Skeletal muscle satellite cell (primary cell): ENCODE measurements around the gene PHLPP1.

ENCODE experiments used
- H3K27me3 ChIP-seq: 2 replicates; pipeline ENCODE4 v1.7.0; 2013; ENCODE audit warnings: low read length; ENCODE audit not compliant: control insufficient read depth, insufficient read depth
- H3K36me3 ChIP-seq: 2 replicates; pipeline ENCODE4 v1.7.0; 2013; ENCODE audit warnings: mild to moderate bottlenecking, control low read depth, low read length; ENCODE audit not compliant: insufficient read depth
- H3K4me1 ChIP-seq: 2 replicates; pipeline ENCODE4 v1.7.0; 2013; ENCODE audit warnings: low read length; ENCODE audit not compliant: control insufficient read depth, insufficient read depth
- H3K4me2 ChIP-seq: 2 replicates; pipeline ENCODE4 v1.7.0; 2013; ENCODE audit warnings: mild to moderate bottlenecking, low read length
- H3K4me3 ChIP-seq: 2 replicates; pipeline ENCODE4 v1.7.0; 2013; ENCODE audit warnings: low read length
- H3K9ac ChIP-seq: 2 replicates; pipeline ENCODE4 v1.7.0; 2013; ENCODE audit warnings: mild to moderate bottlenecking, low read depth, low read length, moderate library complexity
- H3K9me3 ChIP-seq: replicated peaks from 2 replicates; pipeline ENCODE4 v1.7.0; 2013; ENCODE audit warnings: mild to moderate bottlenecking, control low read depth, low read length

The PHLPP1 gene

DNA sequence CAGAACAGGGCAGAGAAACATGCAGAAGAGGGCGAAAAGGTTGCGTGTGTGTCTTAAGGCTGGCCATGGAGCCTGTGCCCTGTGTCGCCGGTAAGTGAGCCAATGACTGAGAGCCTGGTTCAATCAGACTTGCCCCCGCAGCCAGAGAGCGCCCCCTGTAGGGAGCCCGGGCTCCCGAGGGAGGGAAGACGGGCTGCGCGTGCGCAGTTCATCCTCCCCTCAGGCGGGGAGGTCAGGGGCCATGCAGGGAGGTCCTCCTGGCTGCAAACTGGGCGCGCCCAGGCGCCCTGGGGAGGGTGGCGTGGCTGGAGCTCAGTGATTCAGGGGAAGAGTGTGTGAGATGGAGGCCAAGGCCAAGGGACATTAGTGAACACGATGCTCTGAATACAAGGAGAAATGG lies 276.6 kb downstream of the PHLPP1 start:
- no peaks in the 10 kb centered on the region for H3K4me1 ChIP-seq
- H3K4me3 ChIP-seq = no peak overlapping the region
- no peaks in the 10 kb centered on the region for H3K36me3 ChIP-seq
- no peaks in the 10 kb centered on the region for H3K9me3 ChIP-seq
- no peak overlapping the region for H3K9ac ChIP-seq
- H3K4me2 ChIP-seq = no peak overlapping the region
- H3K27me3 ChIP-seq = peaks cover 46% of the 10 kb centered on the region

DNA sequence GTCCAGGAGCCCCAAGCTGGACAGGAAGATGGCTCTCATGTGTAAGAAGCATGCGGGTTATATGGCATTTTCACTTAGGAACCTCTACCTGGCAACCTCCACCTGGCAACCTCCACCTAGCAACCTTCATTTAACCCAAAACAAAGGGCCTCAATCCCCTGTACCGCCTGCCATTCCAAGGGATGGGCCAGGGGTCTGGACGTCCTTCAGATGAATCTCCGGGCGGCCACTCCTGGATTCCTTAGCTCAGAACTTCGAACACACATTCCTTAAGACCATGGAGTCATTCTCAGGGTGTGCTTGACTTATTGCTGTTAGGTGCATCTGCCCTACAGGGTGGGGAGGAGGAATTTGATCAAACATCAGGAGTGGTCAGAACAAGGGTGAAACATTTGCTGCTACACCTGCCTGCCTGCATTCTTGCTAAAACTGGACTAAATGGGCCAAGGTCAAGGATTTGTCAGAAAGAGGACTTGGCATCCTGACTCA lies 277.6 kb downstream of the PHLPP1 start:
- peaks cover 49% of the 10 kb centered on the region for H3K27me3 ChIP-seq
- H3K9ac ChIP-seq = no peak overlapping the region
- H3K4me2 ChIP-seq = no peak overlapping the region
- no peaks in the 10 kb centered on the region for H3K36me3 ChIP-seq
- H3K4me3 ChIP-seq = no peak overlapping the region
- no peaks in the 10 kb centered on the region for H3K4me1 ChIP-seq
- no peaks in the 10 kb centered on the region for H3K9me3 ChIP-seq

DNA sequence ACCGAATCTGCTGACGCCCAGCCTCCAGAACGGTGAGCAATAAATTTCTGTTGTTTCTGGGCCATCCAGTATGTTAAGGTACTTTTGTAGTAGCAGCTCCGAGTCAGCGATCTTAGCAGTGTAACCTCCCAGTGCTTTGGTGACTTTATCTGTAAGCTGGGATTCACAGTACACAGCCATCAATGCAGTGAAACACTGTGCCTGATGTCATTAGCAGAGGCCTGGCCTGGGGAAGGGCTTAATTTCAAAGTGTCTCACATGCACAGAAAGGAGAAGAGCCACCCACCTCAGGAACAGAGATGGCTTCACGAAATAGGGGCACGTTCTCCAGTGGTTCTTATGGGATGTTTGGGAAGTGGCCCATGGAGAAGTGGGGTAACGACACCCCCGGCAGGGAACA lies 281.2 kb downstream of the PHLPP1 start:
- H3K36me3 ChIP-seq = no peaks in the 10 kb centered on the region
- peaks cover 4% of the 10 kb centered on the region for H3K4me1 ChIP-seq
- no peaks in the 10 kb centered on the region for H3K9me3 ChIP-seq
- no peak overlapping the region for H3K4me2 ChIP-seq
- no peak overlapping the region for H3K4me3 ChIP-seq
- peaks cover 23% of the 10 kb centered on the region for H3K27me3 ChIP-seq
- no peak overlapping the region for H3K9ac ChIP-seq

DNA sequence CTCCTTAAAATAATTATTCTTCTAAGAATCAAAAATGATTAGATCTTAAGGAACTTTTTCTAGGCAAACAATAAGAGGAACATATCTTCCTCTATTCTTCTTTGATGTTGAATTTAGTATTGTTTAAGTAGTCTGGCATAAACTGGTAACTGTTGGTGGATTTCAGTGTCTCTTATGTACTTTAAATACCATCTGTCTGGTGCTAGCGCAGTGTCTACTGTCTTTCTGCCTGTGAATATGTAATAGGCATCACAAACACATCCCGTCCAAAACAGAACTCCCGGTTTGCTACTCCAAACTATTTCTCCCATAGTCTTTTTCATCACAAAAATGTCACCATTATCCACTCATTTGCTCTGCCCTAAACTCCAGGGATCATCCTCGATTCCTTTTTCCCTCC lies 281.7 kb downstream of the PHLPP1 start:
- H3K9ac ChIP-seq = no peak overlapping the region
- H3K4me3 ChIP-seq = no peak overlapping the region
- no peaks in the 10 kb centered on the region for H3K36me3 ChIP-seq
- no peaks in the 10 kb centered on the region for H3K9me3 ChIP-seq
- H3K27me3 ChIP-seq = peaks cover 23% of the 10 kb centered on the region
- H3K4me1 ChIP-seq = peaks cover 4% of the 10 kb centered on the region
- H3K4me2 ChIP-seq = no peak overlapping the region

DNA sequence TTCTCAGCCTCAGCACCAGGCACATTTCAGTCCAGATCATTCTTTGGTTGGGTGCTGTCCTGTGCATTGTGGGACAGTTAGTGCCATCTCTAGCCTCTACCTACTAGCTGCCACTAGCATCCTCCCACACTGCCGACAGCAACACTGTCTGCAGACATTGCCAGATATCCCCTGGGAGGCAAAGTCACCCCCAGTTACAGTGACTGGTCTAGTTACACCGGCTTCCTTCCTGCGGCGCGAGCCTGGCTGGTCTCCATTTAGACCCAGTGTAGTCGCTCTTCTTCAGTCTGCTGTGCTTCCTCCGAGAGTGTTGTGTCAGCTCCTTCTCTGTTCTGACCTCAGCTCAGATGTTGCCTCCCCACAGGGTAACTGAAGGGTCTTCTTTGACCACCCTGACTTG lies 283.1 kb downstream of the PHLPP1 start:
- H3K4me2 ChIP-seq = no peak overlapping the region
- no peaks in the 10 kb centered on the region for H3K36me3 ChIP-seq
- H3K4me1 ChIP-seq = peaks cover 4% of the 10 kb centered on the region
- H3K9ac ChIP-seq = no peak overlapping the region
- peaks cover 19% of the 10 kb centered on the region for H3K27me3 ChIP-seq
- no peak overlapping the region for H3K4me3 ChIP-seq
- H3K9me3 ChIP-seq = no peaks in the 10 kb centered on the region

DNA sequence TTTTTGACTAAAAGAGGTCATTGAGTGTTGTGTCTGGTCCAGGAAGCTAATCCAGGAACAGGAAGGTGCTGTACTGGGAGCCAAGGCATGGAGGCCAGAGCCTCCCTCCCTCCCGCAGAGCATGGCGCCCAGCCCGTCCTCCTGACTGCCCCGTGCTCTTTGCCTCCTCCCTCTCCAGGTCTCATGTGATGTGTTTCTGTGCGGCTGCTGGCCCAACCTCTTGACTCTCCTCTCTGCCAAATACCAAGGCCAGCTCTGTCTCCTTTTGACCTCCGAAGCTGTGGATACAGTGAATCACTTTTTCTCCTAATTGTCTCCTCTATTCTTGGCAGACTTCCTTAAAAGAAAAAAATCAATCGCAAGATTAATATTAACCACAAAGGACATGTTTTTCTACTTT lies 284.1 kb downstream of the PHLPP1 start:
- Histone ChIP-seq H3K27me3 (peaks cover 12% of the 10 kb centered on the region), H3K4me3 (no peak overlapping the region), H3K36me3 (no peaks in the 10 kb centered on the region), H3K9me3 (no peaks in the 10 kb centered on the region), H3K4me1 (peaks cover 4% of the 10 kb centered on the region), H3K4me2 (no peak overlapping the region), H3K9ac (no peak overlapping the region)

DNA sequence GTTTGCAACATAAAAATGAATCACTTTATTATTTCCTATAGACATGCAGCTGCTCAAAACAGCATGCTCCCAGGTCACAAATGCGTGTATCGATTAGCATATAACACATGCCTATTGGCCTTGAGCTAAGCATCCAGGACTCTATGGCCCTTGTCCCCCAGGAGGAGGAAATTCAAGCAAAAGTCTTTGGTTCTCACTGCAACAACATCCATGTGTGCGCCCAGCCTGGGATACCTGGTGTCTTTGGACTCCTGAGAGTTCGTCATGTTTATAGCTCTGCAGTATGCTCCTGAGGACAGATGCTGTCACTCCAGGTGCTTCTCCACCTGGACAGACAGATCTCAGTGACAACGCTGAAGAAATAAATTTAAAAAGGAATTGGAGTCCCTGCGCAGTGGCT lies 284.6 kb downstream of the PHLPP1 start:
- H3K27me3 ChIP-seq = peaks cover 12% of the 10 kb centered on the region
- peaks cover 4% of the 10 kb centered on the region for H3K4me1 ChIP-seq

DNA sequence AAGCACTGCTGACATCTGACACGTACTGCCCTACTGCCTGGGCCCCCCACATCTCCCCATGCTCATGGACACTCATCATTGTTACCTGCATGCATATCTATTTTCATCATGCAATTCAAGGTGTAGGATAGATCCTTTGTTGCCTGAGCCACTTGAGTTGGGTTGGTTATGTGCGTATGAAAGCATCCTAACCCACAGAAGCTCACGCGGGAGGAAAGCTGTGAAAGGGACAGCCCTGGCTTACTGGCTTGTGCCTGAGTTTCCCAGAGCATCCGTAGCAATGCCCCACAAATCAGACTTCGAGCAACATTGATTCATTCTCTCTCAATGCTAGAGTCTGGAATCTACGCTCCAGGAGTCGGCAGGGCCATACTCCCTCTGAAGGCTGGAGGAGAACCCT lies 285.5 kb downstream of the PHLPP1 start:
- H3K4me2 ChIP-seq = no peak overlapping the region
- H3K4me1 ChIP-seq = peaks cover 4% of the 10 kb centered on the region
- no peaks in the 10 kb centered on the region for H3K36me3 ChIP-seq
- peaks cover 15% of the 10 kb centered on the region for H3K27me3 ChIP-seq
- no peak overlapping the region for H3K4me3 ChIP-seq
- no peaks in the 10 kb centered on the region for H3K9me3 ChIP-seq
- H3K9ac ChIP-seq = no peak overlapping the region

More for the DNA sequence above, 284.6 kb downstream of the PHLPP1 start:
- Histone ChIP-seq H3K4me3 (no peak overlapping the region), H3K4me2 (no peak overlapping the region), H3K9me3 (no peaks in the 10 kb centered on the region), H3K36me3 (no peaks in the 10 kb centered on the region), H3K9ac (no peak overlapping the region)

DNA sequence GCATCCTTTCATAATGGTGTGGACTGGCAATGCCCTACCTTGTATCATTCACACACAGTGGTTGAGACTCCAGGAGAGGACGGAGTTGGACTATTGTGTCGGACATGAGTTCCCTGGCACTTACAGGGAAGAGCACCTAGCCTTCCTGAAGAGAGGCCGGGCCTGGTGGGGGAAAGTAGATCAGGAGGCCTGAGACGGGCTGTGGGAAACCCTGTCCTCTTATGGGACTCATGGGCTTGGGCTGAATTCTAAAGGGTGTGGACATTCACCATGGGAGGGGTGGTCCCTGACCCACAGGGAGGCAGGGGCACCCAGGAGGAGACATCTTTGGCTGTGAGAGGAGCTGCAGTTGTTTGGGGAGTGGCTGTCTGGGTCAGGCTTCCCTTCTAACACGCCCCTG lies 286.5 kb downstream of the PHLPP1 start:
- Histone ChIP-seq H3K36me3 (no peaks in the 10 kb centered on the region), H3K4me3 (no peak overlapping the region), H3K4me2 (no peak overlapping the region), H3K4me1 (peaks cover 4% of the 10 kb centered on the region), H3K9me3 (no peaks in the 10 kb centered on the region), H3K9ac (no peak overlapping the region), H3K27me3 (peaks cover 16% of the 10 kb centered on the region)

DNA sequence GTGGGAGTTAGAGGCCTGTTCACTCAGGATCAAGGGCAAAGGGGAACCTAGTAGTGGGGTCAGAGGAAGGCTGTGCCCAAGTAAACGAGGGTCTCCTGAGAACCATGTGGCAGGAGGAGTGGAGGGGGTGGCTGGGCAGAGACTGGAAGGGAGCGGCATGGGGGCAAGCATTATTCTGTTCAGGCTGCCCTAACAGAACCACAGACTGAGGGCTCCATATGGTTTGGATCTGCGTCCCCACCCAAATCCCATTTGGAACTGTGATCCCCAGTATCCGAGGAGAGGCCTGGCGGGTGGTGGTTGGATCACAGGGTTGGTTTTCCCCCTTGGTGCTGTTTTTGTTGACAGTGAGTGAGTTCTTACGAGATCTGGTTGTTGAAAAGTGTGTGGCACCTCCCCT lies 287.0 kb downstream of the PHLPP1 start:
- Histone ChIP-seq H3K4me1 (peaks cover 4% of the 10 kb centered on the region), H3K4me3 (no peak overlapping the region), H3K27me3 (peaks cover 17% of the 10 kb centered on the region), H3K4me2 (no peak overlapping the region), H3K36me3 (no peaks in the 10 kb centered on the region), H3K9me3 (no peaks in the 10 kb centered on the region), H3K9ac (no peak overlapping the region)

DNA sequence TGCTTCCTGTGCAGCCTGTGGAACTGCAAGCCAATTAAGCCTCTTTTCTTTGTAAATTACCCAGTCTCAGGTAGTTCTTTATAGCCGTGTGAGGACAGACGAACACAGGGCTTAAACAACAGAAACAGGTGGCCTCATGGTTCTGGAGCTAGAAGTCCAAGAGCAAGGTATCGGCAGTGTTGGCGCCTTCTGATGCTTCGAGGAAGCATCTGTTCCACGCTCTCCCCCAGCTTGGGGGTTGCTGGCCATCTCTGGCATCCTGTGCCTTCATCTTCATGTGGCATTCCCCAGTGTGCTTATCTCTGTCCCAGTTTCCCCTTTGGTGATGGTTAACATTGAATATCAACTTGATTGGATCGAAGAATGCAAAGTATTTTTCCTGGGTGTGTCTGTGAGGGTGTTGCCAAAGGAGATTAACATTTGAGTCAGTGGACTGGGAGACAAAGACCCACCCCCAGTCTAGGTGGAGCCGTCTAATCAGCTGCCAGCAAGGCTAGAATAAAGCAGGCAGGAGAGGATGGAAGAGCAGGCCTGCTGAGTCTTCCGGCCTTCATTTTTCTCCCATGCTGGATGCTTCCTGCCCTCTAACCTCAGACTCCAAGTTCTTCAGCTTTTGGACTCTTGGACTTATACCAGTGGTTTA lies 287.6 kb downstream of the PHLPP1 start:
- Histone ChIP-seq H3K4me2 (no peak overlapping the region), H3K27me3 (peaks cover 17% of the 10 kb centered on the region), H3K4me1 (peaks cover 4% of the 10 kb centered on the region), H3K9me3 (no peaks in the 10 kb centered on the region), H3K36me3 (no peaks in the 10 kb centered on the region), H3K9ac (no peak overlapping the region), H3K4me3 (no peak overlapping the region)

DNA sequence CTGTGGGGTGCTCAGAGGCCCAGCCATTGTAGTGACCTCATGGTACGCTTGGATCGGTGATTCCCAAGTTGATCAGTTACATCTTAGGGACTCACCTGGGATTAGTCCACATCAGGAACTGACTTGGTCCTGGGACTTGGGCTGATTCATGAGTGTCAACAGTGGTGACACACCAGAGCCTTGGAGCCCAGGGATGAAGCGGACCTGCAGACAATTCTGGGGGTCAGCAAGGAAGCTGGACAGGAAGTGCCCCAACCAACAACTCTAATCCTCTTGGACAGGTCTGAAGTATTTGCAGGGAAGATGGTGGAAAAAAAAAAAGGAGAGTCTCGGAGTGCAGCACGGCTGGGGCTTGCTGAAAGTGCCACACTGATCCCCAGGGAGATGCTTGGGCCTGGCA lies 288.6 kb downstream of the PHLPP1 start:
- Histone ChIP-seq H3K27me3 (peaks cover 17% of the 10 kb centered on the region), H3K9me3 (no peaks in the 10 kb centered on the region), H3K4me2 (no peak overlapping the region), H3K4me1 (peaks cover 4% of the 10 kb centered on the region), H3K36me3 (no peaks in the 10 kb centered on the region), H3K4me3 (no peak overlapping the region), H3K9ac (no peak overlapping the region)
